SIG-M5 treated with dmso at 0.1 percent for 504 hours (cell line): ENCODE results near the gene LY6G5C.

Experiments used
- DNase-seq: peaks from one replicate; lab custom pipeline; 2025; ENCODE audit not compliant: unreplicated experiment; lab: John Stamatoyannopoulos, UW

The LY6G5C gene

DNA sequence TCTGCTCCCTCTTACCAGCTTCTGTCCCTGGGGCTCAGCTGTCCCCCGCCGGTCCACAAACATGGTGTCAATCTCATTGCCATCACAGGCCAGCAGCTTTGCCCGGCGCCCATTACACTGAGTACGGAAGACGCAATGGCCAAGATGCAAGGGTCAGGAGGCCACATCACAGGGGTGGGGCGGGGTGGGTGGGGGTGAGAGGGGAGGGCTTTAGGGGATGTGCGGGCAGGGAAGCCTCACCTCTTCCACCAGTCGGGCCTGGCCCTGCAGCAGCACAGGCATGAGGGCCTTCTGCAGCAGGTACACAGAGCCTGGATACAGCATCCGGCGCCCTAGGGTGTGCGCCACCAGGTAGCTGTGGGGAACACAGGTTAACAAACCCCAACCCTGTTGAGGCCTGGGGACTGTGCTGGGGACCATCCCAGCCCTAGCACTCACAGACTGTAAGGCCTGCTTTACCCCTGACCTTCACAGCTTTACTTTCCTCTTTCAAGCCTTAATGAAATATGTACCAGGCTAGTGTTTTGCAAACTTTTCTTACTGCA is 10.8 kb upstream of the LY6G5C start:
- no peak for DNase-seq

DNA sequence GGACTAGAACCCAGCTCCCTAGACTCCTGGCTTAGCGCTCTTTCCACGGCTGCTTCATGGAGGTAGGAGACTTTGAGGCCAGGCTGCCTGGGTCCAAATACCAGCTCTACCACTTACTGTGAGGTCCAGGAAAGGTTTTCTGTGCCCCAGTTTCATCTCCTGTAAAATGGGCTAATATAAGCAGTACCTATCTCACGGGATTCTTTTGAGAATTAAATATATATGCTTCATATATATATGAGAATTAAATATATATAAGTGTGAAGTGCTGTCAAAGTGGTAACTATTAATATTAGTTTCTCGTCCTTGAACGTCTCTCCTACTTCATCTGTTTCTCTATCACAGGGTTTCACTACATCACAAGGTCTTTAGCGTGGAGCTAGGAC is 10.2 kb upstream of the LY6G5C start:
- no peak for DNase-seq

DNA sequence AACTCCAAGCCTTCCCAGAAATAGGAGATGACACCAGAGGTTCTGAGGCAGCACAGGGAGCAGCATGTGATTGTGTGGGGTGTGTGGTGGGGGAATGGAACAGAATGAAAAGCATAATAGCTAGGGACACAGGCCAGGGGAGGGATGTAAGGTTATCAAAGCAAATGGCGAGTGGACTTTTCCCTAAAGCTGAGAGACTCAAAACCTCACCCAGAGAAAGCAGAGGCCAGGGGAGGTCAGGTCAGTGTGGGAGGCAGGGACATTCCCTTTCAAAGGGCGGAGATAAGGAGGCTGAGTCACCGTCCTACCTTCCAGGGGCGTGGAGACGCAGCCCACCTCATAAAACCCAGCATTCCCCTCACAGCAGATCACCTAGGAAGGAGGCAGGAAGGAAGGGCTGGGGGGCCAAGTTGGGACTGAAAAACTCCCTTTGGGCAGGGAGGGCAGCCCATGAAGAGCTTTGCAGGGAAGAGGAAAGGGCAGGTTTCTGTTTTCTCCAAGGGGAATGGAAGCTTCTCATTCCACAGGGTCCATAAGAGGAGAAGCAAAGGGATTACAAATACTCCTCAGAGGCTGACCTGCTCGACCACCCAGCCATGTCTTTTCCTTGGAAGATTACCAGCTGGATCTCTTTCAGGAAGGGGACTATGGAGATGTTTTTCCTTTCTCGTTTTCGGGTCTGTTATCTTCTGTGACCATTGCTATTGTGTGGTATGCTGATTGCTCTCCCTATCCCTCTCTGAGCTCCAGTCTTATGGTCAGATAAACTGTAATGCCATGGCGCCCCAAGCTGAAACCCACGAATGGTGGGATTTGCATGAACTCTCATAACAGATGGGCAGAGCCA is 9.6 kb upstream of the LY6G5C start:
- no peak for DNase-seq

DNA sequence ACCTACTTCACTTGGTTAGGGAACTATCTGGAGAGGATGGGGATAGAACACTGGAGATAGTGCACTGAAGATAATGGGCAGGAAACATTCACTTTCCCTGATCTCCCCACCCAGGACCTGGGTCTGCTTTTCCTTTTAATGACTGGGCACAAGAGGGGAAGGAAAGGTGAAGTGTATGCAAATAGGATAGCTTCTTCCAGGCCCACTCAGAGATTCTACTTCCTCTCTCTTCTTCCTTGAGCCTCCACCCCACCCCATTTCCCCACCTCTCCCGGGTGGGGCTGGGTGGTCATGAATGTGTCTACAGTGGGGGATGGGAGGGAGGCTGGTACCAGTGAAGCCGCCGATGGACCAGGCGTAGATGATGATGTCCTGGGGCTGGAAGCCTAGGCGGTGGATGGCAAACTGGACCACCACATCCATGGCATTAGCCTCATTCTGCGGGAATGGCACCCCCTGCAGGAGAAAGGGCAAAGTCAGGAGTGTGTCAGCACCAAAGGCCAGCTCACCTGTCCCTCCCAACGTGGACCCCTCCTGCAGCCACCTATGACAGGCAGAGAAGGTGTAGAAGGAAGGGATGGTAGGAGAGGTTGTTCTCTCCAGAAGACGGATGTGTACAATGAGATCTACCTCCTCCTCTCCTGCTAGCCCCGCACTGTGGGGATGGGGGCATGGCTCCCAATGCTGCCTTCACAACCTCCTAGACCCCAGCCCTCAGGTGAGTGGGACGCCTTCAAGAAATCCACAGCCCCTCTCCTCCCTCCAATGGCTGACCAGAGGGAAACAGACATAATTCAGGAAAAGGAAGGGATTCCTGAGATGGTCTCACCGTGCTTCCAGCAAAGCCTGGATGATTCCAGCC is 8.6 kb upstream of the LY6G5C start:
- DNase-seq = no peak

DNA sequence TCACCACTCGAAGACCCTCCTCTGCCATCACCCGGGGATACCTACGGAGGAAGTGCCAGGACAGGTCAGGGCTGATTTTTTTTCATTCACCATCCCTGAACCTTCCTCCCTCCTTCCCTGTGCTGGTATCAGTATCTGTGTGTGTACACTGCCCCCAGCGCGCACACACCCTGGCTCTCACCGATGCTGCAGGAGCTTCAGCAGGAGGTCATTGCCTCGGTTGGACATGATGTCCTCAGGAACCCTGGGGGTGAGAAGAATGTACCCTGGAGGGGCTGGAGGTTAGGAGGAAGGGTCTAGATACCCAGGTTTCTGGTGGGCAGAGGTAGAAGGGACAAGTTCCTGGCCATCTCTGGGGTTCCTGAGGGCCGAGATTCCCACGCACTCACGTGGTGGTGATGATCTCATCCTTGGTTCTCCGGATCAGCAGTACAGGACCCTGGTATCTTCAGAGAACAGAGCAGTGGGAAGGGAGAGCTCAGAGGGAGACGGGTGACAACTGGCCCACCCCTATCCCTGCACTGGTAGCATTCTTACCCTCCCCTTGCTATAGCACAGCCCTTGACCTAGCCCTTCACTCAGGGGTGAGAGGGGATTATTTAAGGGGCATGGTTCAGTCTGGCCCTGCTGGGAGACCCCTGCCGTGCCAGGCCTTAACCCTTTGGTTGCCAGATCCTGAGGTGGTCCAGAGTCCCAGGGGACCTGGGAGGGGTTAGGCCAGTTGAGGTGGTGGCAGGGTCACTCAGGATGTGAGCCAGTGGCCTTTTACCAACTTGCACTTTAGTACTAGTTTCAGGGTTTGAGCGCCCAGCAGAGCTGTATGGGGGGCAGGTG is 7.2 kb upstream of the LY6G5C start:
- no peak for DNase-seq

DNA sequence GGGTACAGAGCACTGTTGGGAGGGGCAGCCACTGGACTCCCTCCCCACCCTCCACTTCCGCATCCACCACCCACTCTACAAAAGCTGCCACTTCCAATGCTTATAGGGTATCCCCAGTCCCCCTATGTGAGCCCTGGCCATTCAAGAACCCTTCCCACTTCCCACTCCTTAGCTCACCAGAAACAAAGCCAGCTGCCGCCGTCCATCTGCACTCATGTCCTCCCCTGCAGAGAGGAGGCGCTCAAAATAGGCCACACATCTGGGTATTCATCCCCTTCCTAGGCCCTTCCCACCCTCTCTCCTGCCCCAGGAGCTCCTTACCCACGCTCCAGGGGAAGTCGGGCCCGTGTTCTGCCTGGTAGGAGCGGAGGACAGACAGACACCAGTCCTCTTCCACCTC is 6.5 kb upstream of the LY6G5C start:
- no peak for DNase-seq

DNA sequence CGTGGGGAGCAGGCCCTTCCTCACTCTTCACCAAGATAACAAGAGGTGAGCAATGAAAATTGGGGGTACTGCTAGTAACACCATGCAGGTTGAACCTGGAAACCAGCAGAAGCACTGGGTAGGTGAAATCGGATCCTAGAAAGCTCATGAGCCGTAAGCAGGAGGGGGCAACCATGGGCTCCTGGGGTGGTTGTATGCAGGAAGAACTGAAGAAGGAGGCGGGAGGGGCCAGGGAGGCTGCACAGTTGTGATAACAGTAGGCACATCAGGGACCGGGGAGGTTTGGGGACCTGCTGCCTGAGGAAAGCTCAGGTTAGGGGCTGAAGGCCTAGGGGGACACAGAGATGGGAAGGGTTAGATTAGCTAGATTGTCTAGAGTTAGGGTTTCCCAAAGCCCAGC is 5.6 kb upstream of the LY6G5C start:
- no peak for DNase-seq

DNA sequence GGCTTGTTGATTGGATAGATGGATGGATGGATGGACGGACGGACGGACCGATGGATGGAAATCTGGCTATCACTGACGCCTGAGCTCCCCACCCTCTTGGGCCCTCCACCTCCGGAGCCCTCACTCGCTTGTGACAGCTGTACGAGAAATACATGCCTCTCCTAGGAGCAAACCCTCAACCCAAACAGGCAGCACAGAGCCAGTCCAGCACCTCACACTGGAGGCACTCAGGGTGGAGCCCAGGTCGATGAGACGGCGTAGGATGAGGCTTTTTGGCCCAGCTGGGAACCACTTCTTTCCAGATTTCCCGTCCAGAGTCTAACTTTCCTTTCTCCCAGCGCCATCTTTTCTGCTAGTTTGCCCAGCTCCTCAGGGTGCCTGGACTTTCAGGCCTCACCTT is 2.7 kb upstream of the LY6G5C start:
- no peak for DNase-seq

DNA sequence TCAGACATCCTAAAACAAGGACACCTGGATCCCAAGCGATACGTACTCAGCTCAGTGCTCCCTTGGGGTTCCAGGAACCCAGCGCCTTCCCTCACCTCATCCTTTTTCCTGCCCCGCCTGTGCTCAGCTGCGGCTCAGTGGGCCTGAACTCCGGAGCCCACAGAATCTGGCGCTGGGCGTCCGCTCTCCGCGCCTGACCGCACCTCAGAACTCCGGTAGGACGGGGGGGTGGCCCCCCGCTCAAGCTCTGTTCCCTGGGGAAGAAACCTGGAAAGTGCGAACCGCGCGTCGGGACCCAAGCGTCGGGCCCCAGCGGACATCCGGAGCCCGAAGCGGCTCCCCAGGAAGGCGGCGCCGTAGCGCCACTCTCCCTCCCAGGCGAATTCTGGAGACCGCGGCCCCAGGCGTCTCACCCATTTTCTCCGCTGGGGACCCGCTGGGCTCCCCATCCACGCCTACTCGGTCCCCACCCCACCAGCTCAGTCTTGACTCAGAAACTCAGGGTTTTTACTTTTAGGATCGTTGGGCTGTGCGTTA is 336 bp upstream of the LY6G5C start:
- no peak for DNase-seq

DNA sequence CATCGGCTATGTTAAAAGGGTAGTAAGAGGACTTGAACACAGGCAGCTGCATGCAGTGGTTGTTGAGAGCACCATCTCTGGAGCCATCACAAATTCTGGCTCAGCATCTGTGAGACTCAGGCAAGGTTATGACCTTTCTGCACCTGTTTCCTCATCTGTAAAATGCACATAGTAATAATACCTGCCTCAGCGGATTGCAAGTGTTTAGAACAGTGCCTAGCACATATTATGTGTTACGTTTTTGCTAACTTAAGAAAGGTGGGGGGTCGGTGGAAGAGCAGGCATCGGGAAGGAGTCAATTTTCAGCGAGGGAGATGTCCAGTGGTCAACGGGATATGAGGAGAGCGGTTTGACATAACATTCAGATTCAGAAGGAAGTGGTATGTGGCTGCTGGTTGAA is 2.9 kb downstream of the LY6G5C start:
- no peak for DNase-seq

DNA sequence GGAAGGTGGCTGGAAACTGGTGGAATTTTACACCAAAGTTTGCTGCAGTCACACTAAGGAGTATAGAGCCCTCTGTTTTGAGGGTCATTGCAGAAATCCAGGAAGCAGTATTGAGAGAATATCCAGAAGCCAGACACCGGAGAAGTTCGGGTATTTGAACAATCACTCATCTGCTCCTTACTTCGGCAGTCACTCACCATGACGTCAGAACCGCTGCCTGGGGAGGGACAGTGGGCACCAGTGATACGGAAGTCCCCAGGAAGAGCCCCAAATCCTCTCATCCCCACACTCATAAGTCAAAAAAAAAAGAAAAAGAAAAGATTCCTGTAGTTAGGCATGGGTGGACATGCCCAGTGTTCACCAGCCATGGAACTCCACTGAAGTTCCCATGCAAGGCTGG is 4.0 kb downstream of the LY6G5C start:
- DNase-seq = no peak

DNA sequence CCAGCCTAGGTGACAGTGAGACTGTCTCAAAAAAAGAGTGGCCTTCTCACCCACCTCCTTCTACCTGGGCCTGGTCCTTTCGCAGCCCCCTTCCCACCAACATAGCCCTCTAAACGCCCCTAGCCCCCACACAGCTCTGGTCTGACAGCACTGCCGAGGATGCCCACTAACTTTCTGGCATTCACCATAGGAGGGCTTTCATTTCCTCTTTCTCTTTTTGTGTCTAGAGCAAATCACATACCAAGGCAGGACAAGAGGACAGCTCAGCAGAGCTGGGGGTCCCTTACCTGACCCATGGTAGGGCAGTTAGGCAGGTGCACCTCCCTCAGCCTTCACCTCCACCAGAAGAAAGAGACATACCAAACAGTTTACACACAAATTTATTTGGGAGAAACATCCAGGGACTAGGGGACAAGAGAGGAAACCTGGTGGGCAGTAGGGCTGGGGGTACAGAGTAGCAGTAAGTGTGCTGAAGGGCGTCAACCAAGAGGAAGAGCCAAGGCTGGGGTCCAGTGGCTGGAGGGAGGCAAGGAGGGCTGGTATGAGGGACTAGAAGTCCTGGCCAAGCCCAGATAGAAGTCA is 4.5 kb downstream of the LY6G5C start:
- peak; percentile 39 for DNase-seq

DNA sequence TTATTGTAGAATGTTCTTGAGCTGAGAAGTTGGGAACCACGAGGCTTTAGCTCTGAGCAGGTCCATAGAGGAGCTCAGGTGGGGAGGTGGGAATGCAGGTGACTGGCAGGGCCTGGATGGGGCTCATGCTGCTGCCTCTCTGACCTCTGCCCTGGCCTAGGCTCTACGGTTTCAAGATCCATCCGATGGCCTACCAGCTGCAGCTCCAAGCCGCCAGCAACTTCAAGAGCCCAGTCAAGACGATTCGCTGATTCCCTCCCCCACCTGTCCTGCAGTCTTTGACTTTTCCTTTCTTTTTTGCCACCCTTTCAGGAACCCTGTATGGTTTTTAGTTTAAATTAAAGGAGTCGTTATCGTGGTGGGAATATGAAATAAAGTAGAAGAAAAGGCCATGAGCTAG is 11.2 kb downstream of the LY6G5C start, which contains the start of gene LY6G5B:
Gene LY6G5B, plus strand, starts transcription at position 301 of the 400 bp plus-strand sequence. CDS start 975 bp downstream, outside the sequence.
- DNase-seq = no peak

DNA sequence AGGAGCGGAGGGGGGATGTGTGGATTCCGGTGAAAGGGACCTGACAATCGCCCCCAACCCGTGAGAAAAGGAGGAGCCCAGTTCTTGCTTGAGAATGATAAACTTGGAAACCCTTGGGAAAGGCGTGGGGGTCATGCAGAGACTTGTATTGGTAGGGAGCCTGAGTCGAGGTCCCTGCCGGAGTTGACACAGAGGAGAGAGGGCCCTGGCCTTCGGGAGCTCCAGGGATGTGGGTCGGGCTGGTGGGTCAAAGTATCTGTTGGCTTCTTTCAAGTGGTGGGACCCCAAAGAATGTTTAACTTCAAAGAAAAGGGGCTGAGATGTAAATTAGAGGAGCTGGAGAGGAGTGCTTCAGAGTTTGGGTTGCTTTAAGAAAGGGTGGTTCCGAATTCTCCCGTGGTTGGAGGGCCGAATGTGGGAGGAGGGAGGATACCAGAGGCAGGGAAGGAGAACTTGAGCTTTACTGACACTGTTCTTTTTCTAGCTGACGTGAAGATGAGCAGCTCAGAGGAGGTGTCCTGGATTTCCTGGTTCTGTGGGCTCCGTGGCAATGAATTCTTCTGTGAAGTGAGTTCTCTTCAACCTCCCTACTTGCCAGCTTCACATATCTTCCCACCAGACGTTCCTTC is 14.4 kb downstream of the LY6G5C start:
- DNase-seq = no peak

DNA sequence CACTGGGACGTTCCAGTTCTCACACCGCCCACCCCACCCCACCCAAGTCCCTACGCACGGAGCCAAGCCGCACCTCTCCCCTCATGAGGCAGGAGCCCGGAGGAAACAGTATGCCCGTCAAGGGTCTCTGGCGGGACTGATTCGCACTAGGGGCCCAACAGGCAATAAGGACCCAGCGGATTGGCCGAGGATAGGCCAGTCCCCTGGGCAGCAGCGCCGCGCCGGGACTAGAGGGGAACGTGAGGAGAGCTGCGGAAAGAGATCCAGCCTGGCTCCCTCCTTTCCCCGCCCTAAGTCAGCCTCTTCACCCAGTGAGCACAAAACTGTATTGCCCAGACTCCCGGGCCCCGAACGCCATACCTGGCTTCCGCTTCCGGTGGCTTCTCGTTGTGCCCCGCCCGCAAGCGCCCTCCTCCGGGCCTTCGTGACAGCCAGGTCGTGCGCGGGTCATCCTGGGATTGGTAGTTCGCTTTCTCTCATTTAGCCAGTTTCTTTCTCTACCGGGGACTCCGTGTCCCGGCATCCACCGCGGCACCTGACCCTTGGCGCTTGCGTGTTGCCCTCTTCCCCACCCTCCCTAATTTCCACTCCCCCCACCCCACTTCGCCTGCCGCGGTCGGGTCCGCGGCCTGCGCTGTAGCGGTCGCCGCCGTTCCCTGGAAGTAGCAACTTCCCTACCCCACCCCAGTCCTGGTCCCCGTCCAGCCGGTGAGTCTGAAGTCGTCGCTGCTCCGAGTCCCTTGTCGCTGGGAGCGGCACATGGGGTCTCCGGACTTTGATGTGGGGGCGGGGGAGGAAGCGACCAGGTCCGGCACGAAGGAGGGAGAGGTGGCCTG is 15.1 kb downstream of the LY6G5C start, which contains the start of gene CSNK2B:
Gene CSNK2B, plus strand, starts transcription at position 580 of the 836 bp plus-strand sequence. CDS start 752 bp downstream, outside the sequence.
- peak; percentile 98 for DNase-seq

DNA sequence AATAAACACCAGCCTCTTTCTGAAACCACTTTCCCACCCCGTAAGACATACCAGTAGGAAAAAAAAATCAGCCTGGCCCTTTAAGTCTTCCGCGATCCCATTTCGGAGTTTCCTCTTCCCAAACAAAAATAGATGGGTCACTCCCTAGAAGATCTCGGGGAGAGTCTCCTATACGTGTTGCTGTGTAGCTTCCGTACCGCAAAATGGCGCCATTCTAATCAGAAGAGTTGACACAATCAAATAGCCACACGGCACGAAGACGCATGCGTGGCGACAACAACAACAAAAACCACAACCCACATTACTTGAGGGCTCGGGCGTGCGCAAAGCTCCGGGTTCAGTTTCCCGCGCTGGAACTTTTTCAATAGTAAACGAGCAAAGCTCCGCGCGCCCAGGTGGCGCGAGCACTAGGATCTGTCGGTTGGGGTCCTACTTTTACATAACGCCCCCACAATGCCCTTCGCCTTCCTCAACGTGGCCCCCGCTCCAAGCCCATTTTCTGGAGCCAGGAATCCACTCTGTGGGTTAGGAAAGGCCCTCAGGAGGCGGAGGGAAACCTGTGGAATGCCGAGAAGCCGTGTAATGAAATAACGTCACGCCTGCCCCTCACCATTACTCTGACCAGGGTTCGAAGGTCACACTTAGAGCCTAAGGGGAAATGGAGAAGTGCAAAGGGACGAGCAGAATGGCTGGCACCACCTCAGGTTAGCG is 15.9 kb downstream of the LY6G5C start, which contains the start of gene GPANK1:
Gene GPANK1, minus strand, starts transcription at position 208 of the 711 bp plus-strand sequence. CDS start 519 bp downstream, outside the sequence.
- DNase-seq = peak; percentile 96

DNA sequence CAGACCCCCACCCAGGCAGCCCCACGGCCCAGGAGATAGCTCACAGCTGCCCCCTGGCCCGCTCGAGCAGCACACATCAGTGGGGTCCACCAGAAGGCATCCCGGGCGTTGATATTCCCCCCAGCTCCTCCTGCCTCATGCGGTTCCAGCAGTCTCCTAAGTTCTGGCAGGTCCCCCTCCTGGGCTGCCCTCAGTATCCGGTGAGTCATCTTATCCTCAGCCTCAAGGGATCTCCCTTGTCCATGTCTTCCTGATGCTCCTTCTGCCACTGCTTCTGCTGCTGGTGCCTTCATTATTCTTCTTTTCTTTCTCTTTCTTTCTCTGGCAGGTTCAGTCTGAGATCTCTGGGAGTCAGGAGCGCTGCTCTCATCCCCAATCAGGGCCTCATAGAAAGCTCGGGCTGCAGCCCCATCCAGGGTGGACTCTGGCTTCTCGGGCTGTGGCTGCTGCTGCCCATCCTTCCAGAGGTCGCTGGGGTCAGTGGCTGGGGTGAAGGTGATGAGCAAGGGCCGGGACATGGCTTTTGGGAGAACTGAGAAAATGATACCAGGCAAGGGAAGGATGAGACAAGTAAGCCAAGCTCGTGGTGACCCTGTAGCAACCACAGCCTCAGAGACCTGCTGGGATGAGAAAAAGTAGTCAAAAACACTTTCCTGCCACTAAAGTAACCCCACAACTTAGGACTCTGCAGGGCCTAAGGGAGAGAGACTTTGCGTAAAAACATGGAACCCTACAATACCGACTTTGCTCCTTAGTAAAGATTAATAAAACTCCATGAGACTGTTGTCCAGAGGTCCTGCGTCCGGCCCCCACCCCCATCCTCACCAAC is 16.7 kb downstream of the LY6G5C start:
- DNase-seq = peak; percentile 47
